ENCODE measurements around the gene COL11A2. TPM values are rescaled to one million over a fixed set of nuclear protein-coding genes. Genes with fewer than 3 reads are reported as not detected.
A peak's percentile ranks its signal among the peaks of the same experiment; 100 is the strongest.

COL11A2 gene
- total and polyA plus RNA-seq, 2 experiments from 2014 or later, result 1.6 to 2.7 TPM

DNA sequence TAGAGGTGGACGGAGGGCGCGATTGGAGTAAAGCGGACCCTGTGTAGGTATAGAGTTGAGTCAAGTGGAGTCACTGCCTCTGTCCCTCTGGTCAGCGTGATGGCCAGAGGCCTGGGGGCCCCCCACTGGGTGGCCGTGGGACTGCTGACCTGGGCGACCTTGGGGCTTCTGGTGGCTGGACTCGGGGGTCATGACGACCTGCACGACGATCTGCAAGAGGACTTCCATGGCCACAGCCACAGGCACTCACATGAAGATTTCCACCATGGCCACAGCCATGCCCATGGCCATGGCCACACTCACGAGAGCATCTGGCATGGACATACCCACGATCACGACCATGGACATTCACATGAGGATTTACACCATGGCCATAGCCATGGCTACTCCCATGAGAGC lies 8.9 kb upstream of the COL11A2 start:
- H2AFZ ChIP-seq, result peak overlapping the region; percentile 98
- H3K36me3 ChIP-seq (ENCODE audit: insufficient read depth), result peaks cover 11% of the 10 kb centered on the region; the same call in 1 of the 2 replicates
- no peaks in the 10 kb centered on the region; the same call in 1 of the 3 replicates for H3K9me3 Mint-ChIP-seq
- peaks cover 37% of the 10 kb centered on the region for H3F3A ChIP-seq (replicated peaks; ENCODE audit: low read depth)
- H3K9me2 ChIP-seq (ENCODE audit: insufficient read depth), result no peaks in the 10 kb centered on the region
- TF ChIP-seq CREB1 (CRISPR knock-in tag; IDR thresholded peaks at IDR 0.05; ENCODE audit: low read depth), result no peak
- TF ChIP-seq EZH2phosphoT487 (IDR thresholded peaks at IDR 0.05; ENCODE audit: unreplicated experiment), result no peak
- TF ChIP-seq POLR2AphosphoS5 (IDR thresholded peaks at IDR 0.05; ENCODE audit: low read depth), result no peak
- TF ChIP-seq ZNF114 (CRISPR knock-in tag; IDR thresholded peaks at IDR 0.05), result no peak
- TF ChIP-seq EZH2 (IDR thresholded peaks at IDR 0.05; ENCODE audit: low read depth, unreplicated experiment), result no peak
- TF ChIP-seq, protein P1, sequence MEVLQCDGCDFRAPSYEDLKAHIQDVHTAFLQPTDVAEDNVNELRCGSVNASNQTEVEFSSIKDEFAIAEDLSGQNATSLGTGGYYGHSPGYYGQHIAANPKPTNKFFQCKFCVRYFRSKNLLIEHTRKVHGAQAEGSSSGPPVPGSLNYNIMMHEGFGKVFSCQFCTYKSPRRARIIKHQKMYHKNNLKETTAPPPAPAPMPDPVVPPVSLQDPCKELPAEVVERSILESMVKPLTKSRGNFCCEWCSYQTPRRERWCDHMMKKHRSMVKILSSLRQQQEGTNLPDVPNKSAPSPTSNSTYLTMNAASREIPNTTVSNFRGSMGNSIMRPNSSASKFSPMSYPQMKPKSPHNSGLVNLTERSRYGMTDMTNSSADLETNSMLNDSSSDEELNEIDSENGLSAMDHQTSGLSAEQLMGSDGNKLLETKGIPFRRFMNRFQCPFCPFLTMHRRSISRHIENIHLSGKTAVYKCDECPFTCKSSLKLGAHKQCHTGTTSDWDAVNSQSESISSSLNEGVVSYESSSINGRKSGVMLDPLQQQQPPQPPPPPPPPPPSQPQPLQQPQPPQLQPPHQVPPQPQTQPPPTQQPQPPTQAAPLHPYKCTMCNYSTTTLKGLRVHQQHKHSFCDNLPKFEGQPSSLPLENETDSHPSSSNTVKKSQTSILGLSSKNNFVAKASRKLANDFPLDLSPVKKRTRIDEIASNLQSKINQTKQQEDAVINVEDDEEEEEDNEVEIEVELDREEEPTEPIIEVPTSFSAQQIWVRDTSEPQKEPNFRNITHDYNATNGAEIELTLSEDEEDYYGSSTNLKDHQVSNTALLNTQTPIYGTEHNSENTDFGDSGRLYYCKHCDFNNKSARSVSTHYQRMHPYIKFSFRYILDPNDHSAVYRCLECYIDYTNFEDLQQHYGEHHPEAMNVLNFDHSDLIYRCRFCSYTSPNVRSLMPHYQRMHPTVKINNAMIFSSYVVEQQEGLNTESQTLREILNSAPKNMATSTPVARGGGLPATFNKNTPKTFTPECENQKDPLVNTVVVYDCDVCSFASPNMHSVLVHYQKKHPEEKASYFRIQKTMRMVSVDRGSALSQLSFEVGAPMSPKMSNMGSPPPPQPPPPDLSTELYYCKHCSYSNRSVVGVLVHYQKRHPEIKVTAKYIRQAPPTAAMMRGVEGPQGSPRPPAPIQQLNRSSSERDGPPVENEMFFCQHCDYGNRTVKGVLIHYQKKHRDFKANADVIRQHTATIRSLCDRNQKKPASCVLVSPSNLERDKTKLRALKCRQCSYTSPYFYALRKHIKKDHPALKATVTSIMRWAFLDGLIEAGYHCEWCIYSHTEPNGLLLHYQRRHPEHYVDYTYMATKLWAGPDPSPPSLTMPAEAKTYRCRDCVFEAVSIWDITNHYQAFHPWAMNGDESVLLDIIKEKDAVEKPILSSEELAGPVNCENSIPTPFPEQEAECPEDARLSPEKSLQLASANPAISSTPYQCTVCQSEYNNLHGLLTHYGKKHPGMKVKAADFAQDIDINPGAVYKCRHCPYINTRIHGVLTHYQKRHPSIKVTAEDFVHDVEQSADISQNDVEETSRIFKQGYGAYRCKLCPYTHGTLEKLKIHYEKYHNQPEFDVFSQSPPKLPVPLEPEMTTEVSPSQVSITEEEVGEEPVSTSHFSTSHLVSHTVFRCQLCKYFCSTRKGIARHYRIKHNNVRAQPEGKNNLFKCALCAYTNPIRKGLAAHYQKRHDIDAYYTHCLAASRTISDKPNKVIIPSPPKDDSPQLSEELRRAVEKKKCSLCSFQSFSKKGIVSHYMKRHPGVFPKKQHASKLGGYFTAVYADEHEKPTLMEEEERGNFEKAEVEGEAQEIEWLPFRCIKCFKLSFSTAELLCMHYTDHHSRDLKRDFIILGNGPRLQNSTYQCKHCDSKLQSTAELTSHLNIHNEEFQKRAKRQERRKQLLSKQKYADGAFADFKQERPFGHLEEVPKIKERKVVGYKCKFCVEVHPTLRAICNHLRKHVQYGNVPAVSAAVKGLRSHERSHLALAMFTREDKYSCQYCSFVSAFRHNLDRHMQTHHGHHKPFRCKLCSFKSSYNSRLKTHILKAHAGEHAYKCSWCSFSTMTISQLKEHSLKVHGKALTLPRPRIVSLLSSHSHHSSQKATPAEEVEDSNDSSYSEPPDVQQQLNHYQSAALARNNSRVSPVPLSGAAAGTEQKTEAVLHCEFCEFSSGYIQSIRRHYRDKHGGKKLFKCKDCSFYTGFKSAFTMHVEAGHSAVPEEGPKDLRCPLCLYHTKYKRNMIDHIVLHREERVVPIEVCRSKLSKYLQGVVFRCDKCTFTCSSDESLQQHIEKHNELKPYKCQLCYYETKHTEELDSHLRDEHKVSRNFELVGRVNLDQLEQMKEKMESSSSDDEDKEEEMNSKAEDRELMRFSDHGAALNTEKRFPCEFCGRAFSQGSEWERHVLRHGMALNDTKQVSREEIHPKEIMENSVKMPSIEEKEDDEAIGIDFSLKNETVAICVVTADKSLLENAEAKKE (CRISPR knock-in tag; IDR thresholded peaks at IDR 0.05), result no peak
- TF ChIP-seq ZNF331 (CRISPR knock-in tag; IDR thresholded peaks at IDR 0.05; ENCODE audit: low read depth), result no peak
- no peak for TF ChIP-seq NANOG (IDR thresholded peaks at IDR 0.05; ENCODE audit: borderline replicate concordance)
- TF ChIP-seq, protein P2, sequence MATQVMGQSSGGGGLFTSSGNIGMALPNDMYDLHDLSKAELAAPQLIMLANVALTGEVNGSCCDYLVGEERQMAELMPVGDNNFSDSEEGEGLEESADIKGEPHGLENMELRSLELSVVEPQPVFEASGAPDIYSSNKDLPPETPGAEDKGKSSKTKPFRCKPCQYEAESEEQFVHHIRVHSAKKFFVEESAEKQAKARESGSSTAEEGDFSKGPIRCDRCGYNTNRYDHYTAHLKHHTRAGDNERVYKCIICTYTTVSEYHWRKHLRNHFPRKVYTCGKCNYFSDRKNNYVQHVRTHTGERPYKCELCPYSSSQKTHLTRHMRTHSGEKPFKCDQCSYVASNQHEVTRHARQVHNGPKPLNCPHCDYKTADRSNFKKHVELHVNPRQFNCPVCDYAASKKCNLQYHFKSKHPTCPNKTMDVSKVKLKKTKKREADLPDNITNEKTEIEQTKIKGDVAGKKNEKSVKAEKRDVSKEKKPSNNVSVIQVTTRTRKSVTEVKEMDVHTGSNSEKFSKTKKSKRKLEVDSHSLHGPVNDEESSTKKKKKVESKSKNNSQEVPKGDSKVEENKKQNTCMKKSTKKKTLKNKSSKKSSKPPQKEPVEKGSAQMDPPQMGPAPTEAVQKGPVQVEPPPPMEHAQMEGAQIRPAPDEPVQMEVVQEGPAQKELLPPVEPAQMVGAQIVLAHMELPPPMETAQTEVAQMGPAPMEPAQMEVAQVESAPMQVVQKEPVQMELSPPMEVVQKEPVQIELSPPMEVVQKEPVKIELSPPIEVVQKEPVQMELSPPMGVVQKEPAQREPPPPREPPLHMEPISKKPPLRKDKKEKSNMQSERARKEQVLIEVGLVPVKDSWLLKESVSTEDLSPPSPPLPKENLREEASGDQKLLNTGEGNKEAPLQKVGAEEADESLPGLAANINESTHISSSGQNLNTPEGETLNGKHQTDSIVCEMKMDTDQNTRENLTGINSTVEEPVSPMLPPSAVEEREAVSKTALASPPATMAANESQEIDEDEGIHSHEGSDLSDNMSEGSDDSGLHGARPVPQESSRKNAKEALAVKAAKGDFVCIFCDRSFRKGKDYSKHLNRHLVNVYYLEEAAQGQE (IDR thresholded peaks at IDR 0.05; ENCODE audit: unreplicated experiment), result no peak
- TF ChIP-seq, protein P3, sequence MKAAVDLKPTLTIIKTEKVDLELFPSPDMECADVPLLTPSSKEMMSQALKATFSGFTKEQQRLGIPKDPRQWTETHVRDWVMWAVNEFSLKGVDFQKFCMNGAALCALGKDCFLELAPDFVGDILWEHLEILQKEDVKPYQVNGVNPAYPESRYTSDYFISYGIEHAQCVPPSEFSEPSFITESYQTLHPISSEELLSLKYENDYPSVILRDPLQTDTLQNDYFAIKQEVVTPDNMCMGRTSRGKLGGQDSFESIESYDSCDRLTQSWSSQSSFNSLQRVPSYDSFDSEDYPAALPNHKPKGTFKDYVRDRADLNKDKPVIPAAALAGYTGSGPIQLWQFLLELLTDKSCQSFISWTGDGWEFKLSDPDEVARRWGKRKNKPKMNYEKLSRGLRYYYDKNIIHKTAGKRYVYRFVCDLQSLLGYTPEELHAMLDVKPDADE (IDR thresholded peaks at IDR 0.05), result no peak
- peak overlapping the region; percentile 95 for H3K27ac ChIP-seq (ENCODE audit: low read depth)
- peak overlapping the region; percentile 100 for H3K4me3 Mint-ChIP-seq
- ATAC-seq, result no peak
- H3K4me3 ChIP-seq, result peak overlapping the region; percentile 93
- peaks cover 68% of the 10 kb centered on the region for H3K4me1 Mint-ChIP-seq
- H3K4me1 ChIP-seq (ENCODE audit: insufficient read depth), result peaks cover 23% of the 10 kb centered on the region
- peak overlapping the region; percentile 99 for H3K27ac Mint-ChIP-seq
- peaks cover 23% of the 10 kb centered on the region for H3K79me2 ChIP-seq (replicated peaks; ENCODE audit: insufficient read depth)
- H3K27me3 Mint-ChIP-seq (ENCODE audit: insufficient read depth, low read depth, poor library complexity), result peaks cover 28% of the 10 kb centered on the region
- H3K27me3 ChIP-seq (ENCODE audit: insufficient read depth), result peaks cover 13% of the 10 kb centered on the region
- no peak for DNase-seq (ENCODE audit: low spot score)
- peaks cover 31% of the 10 kb centered on the region for H3K36me3 Mint-ChIP-seq (ENCODE audit: low read depth)
- peaks cover 25% of the 10 kb centered on the region for H4K20me1 ChIP-seq (replicated peaks; ENCODE audit: insufficient read depth)
- peak overlapping the region; percentile 98 for H3K4me2 ChIP-seq

All from GM23338 (cell line).